Measurements from ENCODE around the gene IGFN1.

IGFN1 gene

DNA sequence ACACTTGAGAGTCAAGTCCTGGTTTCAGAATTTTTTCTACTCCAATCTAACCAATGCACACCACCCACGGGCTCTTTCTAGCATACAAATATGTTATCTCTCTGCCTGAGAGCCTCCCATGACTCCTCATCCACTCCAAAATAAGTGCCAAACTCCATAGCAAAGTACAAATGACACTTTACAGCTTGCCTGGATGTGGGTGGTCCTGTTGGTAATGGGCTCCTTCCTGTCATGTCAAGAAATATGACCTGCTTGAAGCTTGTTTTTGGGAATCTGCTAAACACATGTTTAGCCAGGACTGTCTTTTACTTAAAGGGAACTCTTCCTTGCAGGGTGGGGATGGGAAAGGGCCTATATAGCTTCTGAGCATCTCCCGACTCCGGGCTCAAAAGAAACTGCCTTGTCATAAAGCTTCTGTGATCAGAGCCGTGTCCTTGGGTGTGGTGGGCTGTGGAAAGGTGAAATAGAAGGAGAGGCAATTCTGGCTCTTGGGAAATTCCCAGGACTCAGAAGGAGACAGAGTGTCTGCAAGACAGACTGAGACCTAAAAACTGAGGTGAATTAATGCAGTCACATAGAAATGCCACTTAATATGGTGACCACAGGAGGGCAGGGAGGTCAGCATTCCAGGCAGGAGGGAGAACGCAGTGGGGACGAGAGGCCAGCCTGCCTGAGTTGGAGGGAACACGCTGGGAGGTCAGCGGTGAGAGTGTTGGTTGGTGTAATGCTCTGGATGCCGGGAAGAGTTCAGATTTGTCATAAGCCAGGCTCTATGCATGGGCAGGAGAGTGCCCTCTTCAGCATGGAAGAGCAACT is 6.1 kb upstream of the IGFN1 start:
- in situ Hi-C loops (cut with MboI; ENCODE audit: low sequenced_read_pairs): no loop called here

DNA sequence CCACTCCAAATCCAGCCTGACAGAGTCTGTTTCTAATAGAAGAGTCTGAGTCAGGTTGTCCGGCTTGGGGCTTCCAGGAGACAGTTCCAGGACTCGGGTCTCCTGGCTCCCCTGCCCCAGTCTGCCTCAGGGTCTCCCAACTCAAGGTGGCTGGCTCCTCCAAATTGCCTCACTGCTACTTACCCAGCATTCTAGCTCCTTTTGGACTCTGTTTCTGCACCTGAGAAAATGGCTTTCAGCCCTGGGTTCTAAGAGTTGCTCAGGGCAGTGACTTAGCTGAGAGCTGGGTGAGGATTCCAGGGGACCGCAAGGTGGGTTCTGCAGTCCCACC is 5.5 kb upstream of the IGFN1 start:
- in situ Hi-C loops (cut with MboI; ENCODE audit: low sequenced_read_pairs): no loop called here

DNA sequence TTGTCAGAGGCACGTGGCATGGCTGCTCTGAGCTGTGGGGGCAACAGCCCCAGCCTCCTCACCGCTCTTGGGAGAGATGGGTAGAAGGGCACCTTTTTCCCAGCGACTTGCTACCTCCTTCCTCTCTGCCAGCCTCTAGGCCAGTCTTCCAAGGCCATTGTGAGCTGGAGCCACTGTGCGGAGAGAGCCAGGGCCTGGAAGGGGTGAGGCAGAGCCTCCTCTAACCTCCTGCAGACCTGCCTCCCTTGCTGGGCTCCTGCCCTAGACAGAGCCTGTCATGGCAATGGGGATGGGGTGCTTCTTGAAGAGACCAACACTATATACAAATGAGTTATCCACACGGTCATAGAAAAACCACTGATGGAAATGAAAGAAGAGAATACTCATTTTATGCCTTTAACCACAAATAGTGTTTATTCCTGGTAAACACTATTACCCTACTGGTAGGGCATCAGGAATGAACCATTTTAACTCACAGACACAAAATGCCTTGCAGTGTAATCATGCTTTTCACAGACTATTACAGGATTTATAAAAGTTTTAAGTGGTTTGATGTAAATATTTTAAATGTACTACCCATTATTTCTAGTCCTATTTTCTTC is 5.0 kb upstream of the IGFN1 start:
- in situ Hi-C loops (cut with MboI; ENCODE audit: low sequenced_read_pairs): no loop called here

DNA sequence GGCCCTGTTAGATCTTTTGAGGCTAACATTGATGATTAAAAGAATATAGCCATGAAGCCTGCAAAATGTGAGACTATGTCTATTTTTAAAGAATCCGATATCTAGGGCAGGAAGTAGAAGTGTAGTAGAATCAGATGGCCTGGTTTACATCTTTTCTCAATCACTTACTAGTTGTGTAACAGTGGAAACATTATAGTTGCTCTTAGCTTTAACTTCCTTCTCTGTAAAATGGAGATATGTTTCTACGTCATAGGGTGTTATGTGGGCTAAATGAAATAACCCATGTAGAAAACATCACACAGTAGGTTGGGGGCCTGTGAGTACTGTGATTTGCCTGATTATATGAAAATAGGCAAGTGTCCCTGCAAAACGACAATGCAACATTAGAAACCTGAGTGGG is 4.4 kb upstream of the IGFN1 start:
- in situ Hi-C loops (cut with MboI; ENCODE audit: low sequenced_read_pairs): no loop called here

DNA sequence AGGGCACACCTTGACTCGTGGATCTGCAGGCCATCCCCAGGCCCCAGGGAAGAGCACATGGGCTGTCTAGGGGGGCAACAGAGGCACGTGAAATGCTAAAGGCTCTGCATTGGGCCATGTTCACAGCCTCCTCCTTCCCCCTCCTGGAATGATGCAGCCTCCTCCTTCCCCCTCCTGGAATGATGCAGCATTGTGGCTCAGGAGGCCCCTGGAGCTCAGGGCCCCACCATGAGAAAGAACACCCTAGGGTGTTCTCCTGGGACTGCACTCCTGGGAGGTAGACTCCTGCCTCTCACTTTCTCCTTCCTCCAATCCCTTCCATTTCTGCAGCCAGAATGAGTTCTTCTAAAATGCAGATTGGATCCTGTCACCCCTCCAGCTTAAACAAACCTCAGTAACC is 1.5 kb upstream of the IGFN1 start:
- in situ Hi-C loops (cut with MboI; ENCODE audit: low sequenced_read_pairs): no loop called here

DNA sequence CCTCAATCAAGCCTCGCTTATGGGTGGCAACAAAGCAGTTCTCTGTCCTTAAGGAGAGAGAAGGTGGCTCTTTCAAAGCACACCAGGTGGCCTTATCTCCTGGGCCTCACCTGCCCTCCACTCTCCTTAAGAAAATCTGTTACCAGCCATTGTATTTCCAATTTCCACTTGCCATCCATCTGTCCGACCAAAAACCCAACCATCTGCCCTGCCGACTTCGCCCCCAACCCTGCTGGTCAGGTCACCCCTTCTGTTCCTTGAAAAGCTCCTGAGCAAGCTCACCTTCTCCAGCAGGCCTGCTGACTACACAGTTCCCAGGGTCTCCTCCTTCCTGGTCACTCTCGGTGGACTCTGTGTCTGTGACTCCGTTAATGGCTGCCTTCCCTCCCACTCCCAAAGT is 619 bp upstream of the IGFN1 start:
- in situ Hi-C loops (cut with MboI; ENCODE audit: low sequenced_read_pairs): no loop called here

DNA sequence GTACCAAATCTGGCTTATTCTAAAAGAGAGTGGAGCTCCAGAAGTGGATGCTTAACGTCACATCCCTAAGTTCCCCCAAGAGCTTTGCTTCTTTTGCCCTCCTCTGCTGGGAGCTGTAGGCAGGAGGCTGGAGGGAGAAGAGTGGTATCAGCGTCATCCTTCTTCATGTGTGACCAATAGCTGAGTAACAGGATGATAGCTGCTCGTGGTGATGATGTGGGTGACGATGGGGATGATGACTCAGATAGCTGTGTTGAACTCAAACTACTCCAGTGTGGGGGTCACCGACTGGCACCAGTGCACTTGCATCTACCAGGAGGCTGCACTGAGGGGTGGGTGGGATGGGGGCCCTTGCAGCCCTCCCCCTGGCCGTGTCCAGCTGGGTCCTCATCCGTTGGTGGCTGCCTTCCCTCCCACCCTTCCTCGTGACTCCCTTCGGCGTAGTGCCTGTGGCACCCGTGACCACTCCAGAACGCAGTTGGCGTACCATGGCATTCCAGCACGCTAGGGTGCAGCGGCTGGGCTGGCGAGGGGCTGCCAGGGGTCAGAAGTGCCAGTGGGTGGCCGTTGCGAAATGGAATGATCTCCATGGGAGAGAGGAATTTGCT is 1.1 kb downstream of the IGFN1 start:
- in situ Hi-C loops (cut with MboI; ENCODE audit: low sequenced_read_pairs): no loop called here

DNA sequence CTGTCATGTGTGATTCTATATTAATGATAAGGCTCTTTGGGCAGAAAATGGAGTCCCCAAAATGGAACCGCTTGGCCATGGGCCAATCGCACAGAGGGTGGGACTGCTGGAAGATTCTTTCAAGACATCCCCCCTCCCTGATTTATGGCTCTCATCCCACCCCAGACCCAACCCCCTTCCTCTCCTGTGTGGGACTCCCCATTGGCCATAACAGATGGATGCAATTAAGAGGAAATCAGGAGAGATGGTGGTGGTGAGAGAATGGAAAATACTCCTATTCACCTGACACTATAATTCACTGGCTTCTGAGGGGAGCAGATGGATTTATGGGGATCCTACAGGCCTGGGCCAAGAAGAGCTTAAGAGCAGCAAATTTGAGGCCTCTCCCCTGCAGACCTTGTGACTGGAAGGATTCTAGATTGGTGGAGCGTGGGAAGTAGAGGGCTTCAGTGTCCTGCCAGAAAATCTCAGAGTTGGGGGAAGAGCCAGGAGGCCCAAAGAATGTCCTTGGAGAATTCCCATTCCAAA is 1.7 kb downstream of the IGFN1 start:
- in situ Hi-C loops (cut with MboI; ENCODE audit: low sequenced_read_pairs): no loop called here

DNA sequence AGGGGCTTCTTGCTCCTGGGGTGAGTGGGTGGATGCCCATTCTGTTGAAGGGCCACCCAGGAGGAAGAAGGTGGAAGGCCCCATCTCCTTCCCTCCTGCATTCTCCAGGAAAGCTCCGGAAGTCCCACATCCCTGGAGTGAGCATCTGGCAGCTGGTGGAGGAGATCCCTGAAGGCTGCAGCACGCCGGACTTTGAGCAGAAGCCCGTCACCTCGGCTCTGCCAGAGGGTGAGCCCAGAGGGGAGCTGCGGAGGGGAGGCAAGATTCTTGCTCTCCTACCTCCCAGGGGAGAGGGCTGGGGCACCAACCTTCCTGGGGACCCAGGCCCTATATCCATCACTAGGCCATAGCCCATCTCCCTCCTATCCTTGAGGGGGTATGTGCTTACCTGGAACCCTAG is 3.4 kb downstream of the IGFN1 start:
- in situ Hi-C loops (cut with MboI; ENCODE audit: low sequenced_read_pairs): no loop called here

DNA sequence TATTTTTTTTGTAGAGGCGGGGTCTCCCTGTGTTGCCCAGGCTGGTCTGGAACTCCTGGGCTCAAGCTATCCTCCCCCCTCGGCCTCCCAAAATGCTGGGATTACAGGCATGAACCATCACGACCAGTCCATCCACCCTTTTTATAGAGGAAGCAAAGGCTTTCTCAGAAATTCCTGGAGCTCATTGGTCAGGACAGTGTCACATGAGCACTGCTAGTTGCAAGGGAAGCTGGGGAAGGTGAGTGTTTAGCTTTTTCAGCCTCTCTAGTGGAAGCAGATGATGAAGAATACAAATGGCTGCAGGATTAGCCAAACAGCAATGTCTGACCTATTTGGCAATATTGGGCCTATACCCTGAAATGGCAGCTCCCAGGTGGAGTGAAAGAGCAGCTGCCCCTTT is 8.0 kb downstream of the IGFN1 start:
- in situ Hi-C loops (cut with MboI; ENCODE audit: low sequenced_read_pairs): no loop called here

DNA sequence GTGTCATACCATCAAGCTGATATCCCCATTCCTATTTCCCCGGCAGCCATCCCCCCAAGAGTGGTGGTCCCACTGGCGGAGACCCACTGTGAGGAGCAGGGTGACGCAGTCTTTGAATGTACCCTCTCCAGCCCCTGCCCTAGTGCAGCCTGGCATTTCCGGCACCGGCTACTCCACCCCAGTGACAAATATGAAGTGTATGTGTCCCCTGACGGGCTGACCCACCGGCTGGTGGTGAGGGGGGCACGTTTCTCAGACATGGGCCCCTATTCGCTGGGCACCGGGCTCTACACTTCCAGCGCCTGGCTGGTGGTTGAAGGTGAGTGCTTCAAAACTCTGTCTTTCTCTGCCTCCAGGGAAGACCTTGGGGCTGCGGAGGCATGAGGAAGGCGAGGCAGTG is 14.4 kb downstream of the IGFN1 start:
- in situ Hi-C loops (cut with MboI; ENCODE audit: low sequenced_read_pairs): no loop called here

DNA sequence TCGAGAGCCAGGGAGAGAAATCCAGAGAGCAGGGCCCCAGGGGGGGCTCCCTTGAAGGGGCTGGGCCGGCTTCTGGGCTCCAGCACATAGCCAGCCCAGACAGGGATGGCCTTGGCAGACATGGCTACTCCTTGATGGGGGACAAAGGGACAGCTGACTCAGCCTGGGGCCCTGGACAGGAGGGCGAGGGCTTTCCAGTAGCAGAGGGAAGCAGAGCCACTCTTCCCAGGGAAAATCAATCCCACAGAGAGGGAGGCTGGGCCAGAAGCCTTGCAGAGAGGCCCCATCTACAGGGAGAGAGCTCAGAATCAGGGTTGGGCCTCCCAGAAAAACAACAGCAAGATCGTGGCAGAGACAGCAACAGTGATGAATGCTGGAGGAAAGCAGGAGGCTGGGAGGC is 15.6 kb downstream of the IGFN1 start:
- in situ Hi-C loops (cut with MboI; ENCODE audit: low sequenced_read_pairs): no loop called here

DNA sequence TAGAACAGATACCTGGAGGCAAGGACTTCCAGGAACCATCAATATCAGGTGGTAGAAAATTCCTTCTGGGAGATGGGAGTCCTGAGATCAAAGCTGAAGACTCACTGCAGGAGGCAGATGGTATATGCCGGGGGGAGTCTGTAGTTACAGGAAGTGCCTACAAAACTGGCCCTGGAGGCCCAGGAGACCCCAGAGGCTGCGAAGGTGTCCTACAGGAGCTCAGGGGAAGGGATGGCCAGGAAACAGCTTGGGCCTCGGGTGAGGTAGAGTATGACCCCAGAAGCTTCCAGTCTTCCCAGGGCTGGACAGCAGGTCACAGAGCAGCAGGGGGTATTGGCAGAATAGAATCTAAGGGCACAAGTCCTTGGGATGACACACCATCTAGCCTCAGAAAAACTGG is 16.4 kb downstream of the IGFN1 start:
- in situ Hi-C loops (cut with MboI; ENCODE audit: low sequenced_read_pairs): no loop called here

DNA sequence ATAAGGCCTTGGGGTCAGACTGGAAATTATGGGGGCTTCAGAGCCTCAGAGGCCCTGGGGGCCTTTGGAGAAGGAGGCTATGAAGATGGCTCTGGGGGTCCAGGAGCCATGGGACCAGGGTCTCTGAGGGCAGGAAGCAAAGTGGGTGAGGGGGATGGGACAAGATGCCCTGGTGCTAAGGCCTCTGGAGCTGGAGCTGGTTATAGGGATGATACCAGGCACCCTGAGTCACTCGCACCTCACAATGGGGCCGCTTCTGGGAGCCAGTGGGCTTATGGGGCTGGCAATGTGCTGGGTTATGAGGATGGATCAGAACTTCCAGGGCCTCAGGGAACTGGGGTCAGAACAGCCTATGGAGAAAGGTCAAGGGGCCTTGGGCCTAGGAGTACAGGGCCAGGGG is 17.6 kb downstream of the IGFN1 start:
- in situ Hi-C loops (cut with MboI; ENCODE audit: low sequenced_read_pairs): no loop called here

DNA sequence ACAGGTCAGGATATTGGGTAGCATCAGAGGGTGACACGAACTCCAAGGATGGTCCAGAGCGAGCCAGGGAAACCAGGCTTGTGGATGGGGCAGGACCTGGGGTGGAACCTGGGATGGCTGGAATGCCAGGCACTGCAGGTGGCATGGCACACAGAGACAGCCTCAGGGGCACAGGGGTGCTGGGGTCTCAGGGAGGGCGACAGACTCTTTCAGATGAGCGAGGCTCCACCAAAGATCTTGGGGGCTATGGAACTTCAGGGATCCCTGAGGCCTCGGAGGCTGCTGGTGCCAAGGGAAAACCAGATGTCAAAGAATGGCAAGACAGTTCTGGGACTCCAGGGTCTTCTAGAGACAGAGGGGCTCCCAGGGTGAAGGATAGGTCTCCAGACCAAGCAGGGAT is 21.4 kb downstream of the IGFN1 start:
- in situ Hi-C loops (cut with MboI; ENCODE audit: low sequenced_read_pairs): no loop called here

DNA sequence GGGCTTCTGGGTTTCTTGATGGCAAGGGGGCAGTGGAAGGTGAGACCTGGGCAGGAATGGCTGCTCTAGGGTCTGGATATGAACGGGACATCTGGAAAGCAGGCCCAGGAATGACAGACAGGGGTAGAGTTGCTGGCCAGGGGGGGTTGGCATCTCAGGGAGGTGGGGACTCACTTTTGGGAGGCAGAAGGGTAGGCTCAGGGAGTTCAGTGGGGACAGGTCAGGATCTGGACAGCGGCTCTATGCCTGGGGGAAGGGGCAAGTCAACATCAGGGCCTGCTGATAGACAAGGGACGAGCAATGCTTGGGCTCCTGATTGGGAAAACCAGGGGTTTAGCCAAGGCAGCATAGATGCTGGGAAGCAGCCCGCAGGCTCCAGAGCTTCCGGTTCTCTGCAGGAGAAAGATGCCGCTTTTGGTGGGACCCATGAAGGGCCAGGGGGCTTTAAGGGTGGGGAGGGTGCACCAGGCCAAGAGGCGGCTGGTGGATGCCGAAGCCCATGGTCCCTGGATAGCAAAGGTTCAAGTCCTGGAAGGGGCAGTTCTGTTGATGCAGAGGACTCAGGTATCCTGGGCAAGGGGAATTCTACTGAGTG is 21.9 kb downstream of the IGFN1 start:
- in situ Hi-C loops (cut with MboI; ENCODE audit: low sequenced_read_pairs): no loop called here

DNA sequence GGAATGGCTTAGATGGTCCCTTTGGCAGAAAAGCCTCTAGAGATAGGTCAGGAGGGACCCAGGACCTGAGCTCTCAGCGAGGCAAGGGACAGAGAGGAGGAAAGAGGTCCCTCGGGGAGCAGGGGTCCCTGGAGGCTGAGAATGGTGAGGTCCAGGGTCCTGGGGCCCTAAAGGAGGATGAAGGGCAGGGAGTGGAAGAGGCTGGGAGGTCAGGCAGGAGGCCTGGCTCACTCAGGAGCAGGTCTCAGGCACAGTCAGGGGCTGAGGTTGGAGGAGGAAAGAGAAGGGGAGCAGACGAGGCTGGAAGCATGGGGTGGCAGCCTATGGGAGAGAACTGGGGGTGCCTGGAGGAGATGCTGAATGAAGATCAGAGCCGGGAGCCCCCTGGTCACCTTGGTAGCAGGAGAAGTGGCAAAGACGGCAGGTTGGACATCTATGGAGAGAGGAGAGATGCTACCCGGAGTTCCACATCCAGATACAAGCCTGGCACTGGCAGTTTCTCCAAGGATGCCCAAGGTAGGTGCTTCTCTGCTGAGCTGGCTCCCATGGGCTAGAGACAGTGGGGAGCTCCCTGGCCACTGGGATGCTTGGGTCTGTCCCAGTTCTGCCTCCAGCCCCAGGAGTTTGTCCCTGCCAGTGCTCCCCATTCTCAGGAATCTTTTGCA is 22.6 kb downstream of the IGFN1 start:
- in situ Hi-C loops (cut with MboI; ENCODE audit: low sequenced_read_pairs): no loop called here

DNA sequence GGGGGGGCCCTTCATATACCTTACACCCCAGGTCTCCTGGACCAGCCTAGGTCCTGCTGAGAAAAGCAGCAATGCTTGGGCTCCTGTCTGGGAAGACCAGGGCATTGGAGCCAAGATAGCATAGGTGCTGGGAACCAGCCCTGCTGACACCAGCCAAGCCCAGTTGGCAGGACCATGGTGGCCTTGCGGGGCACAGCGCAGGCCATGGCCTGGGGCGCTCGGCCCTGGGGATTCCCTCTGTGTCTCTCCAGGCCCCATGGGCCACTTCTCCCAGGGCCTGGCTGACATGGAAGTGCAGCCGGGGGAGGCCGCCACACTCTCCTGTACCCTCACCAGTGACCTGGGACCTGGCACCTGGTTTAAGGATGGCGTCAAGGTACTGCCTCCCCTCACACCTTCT is 23.3 kb downstream of the IGFN1 start:
- in situ Hi-C loops (cut with MboI; ENCODE audit: low sequenced_read_pairs): no loop called here

DNA sequence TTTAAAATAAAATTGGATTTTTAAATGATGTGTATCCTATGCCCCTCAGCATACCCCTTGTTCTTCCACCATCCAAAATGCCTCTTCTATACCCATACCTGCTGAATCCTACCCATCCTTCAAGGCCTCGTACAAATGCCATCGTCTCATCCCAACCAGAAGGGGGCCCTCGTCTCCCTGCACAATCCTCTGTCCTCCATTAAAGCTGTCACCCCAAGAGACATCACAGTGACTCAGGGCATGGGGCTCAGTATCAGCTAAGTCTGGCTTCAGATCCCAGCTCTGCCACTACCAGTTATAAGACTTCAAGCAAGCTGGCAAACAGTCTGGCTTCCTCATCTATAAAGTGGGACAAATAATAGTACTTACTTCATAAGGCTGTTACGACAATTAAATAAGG is 23.8 kb downstream of the IGFN1 start:
- in situ Hi-C loops (cut with MboI; ENCODE audit: low sequenced_read_pairs): no loop called here

DNA sequence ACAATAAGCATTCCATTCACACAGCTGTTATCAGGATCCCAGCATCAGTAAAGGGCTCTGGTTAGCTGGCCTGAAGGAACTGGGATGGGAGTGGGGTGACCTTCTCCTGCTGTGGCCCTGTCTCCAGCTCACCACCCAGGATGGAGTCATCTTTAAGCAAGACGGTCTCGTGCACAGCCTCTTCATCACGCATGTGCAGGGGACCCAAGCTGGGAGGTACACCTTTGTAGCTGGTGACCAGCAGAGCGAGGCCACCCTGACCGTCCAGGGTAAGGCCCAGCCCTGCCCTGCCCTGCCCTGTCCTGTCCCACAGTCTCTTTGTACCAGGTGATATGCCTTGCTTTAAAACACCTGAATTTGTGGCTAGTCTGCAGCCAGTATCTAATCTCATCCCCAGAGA is 24.3 kb downstream of the IGFN1 start:
- in situ Hi-C loops (cut with MboI; ENCODE audit: low sequenced_read_pairs): no loop called here
